Measurements from ENCODE around the gene LCE2A.
"Not testable (repeated sequence)": the region's sequence is repeated elsewhere in the genome, so short reads cannot be mapped to it uniquely, and the experiment has no call there.

Gene LCE2A

GRCh38 chr1:152697701-152698600, at the start of gene LCE2A:
Gene LCE2A (plus strand): TSS chr1:152698345. CDS start chr1:152698902, 557 bp downstream.
- no peak for DNase-seq (ENCODE audit: low read depth in 2 of 2)

GRCh38 chr1:152654110-152654509, 44.0 kb upstream of the LCE2A start:
- DNase-seq (ENCODE audit: low read depth in 2 of 2), result peak in 1 of 2 donors; percentile 12

GRCh38 chr1:152656459-152656858, 41.7 kb upstream of the LCE2A start:
- no peak for DNase-seq (ENCODE audit: low read depth in 2 of 2)

GRCh38 chr1:152657677-152658076, 40.5 kb upstream of the LCE2A start:
- no peak for DNase-seq (ENCODE audit: low read depth in 2 of 2)

- no peak for DNase-seq (ENCODE audit: low read depth in 2 of 2)
These were observed 39.5 kb upstream of the LCE2A start for GRCh38 chr1:152658649-152659048.

GRCh38 chr1:152663098-152663497, 35.0 kb upstream of the LCE2A start, which contains the start of gene LCE2D:
Gene LCE2D (plus strand): TSS chr1:152663380. CDS start chr1:152664106, 726 bp downstream.
- DNase-seq (ENCODE audit: low read depth in 2 of 2), result no peak

- not testable (repeated sequence) for DNase-seq (ENCODE audit: low read depth in 2 of 2)
These were observed 32.0 kb upstream of the LCE2A start for GRCh38 chr1:152666171-152666570.

GRCh38 chr1:152667648-152668047, 30.5 kb upstream of the LCE2A start:
- no peak for DNase-seq (ENCODE audit: low read depth in 2 of 2)

- no peak for DNase-seq (ENCODE audit: low read depth in 2 of 2)
These were observed 25.1 kb upstream of the LCE2A start for GRCh38 chr1:152673016-152673415.

- DNase-seq (ENCODE audit: low read depth in 2 of 2), result not testable (repeated sequence)
These were observed 23.2 kb upstream of the LCE2A start, which contains the start of gene LCE2C for GRCh38 chr1:152674983-152675382. Gene LCE2C (plus strand): TSS chr1:152675279. CDS start chr1:152676016, 737 bp downstream.

- no peak for DNase-seq (ENCODE audit: low read depth in 2 of 2)
These were observed 18.7 kb upstream of the LCE2A start for GRCh38 chr1:152679459-152679858.

GRCh38 chr1:152681616-152682015, 16.5 kb upstream of the LCE2A start:
- DNase-seq (ENCODE audit: low read depth in 2 of 2), result no peak

- no peak for DNase-seq (ENCODE audit: low read depth in 2 of 2)
These were observed 14.3 kb upstream of the LCE2A start for GRCh38 chr1:152683846-152684245.

GRCh38 chr1:152685823-152686222, 12.3 kb upstream of the LCE2A start, which contains the start of gene LCE2B:
Gene LCE2B (plus strand): TSS chr1:152686123. CDS start chr1:152686844, 721 bp downstream.
- not testable (repeated sequence) for DNase-seq (ENCODE audit: low read depth in 2 of 2)

GRCh38 chr1:152699746-152700145, 1.6 kb downstream of the LCE2A start:
- no peak for DNase-seq (ENCODE audit: low read depth in 2 of 2)

GRCh38 chr1:152707860-152708259, 9.7 kb downstream of the LCE2A start, which contains the start of gene LCE4A:
Gene LCE4A (plus strand): TSS chr1:152708160. CDS start chr1:152709076, 916 bp downstream.
- DNase-seq (ENCODE audit: low read depth in 2 of 2), result no peak

- no peak for DNase-seq (ENCODE audit: low read depth in 2 of 2)
These were observed 20.1 kb downstream of the LCE2A start for GRCh38 chr1:152718238-152718637.

GRCh38 chr1:152725261-152725660, 27.1 kb downstream of the LCE2A start:
- no peak for DNase-seq (ENCODE audit: low read depth in 2 of 2)

- DNase-seq (ENCODE audit: low read depth in 2 of 2), result no peak
These were observed 30.8 kb downstream of the LCE2A start for GRCh38 chr1:152728986-152729385.

GRCh38 chr1:152735648-152736047, 37.5 kb downstream of the LCE2A start:
- DNase-seq (ENCODE audit: low read depth in 2 of 2), result no peak

- DNase-seq (ENCODE audit: low read depth in 2 of 2), result no peak
These were observed 39.9 kb downstream of the LCE2A start for GRCh38 chr1:152737997-152738396.

GRCh38 chr1:152739841-152740240, 41.7 kb downstream of the LCE2A start:
- no peak for DNase-seq (ENCODE audit: low read depth in 2 of 2)

- no peak for DNase-seq (ENCODE audit: low read depth in 2 of 2)
These were observed 43.5 kb downstream of the LCE2A start for GRCh38 chr1:152741656-152742055.
